T-helper 1 cell treated with Interleukin-12 subunit alpha and Interleukin-12 subunit beta and Interleukin-4 antibody, amounts not matched to agents 30 μg/mL and 1 μg/mL, for 36 hours (primary cell): ENCODE results near the gene PBX1.

Source experiments
- H3K27ac Mint-ChIP-seq: one replicate; pipeline ENCODE4 v1.8.0; 2021; ENCODE audit warnings: mild to moderate bottlenecking, mixed read lengths
- H3K27me3 Mint-ChIP-seq: one replicate; pipeline ENCODE4 v1.8.0; 2021; ENCODE audit warnings: low read depth, mixed read lengths
- H3K36me3 Mint-ChIP-seq: one replicate; pipeline ENCODE4 v1.8.0; 2021; ENCODE audit warnings: low read depth, mixed read lengths
- H3K4me1 Mint-ChIP-seq: one replicate; pipeline ENCODE4 v1.8.0; 2021; ENCODE audit warnings: low read depth, mixed read lengths
- H3K4me3 Mint-ChIP-seq: one replicate; pipeline ENCODE4 v1.8.0; 2021; ENCODE audit warnings: mild to moderate bottlenecking, moderate library complexity, mixed read lengths
- H3K9me3 Mint-ChIP-seq: one replicate; pipeline ENCODE4 v1.8.0; 2021; ENCODE audit warnings: mixed read lengths

Gene PBX1

DNA sequence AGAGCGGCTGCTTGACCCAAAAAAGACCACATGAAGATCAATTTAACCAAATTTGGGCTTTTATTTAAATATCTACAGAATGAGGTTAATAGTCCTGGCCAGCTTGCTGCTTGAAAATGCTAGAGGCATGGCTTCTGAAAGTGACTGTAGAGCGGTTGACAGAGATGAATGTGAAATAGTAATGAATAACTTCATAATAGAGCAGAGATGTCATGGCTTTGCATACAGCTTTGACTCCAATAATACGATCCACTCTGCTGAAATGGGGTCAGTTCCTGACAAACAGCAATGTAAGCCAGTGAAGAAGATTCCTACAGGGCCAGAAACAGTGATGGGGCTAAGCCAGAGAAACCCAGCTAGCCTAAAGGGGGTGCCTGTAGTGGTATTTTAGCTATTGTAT is 183.8 kb downstream of the PBX1 start:
- H3K9me3 Mint-ChIP-seq: no peaks in the 10 kb centered on the region
- no peaks in the 10 kb centered on the region for H3K27me3 Mint-ChIP-seq
- no peaks in the 10 kb centered on the region for H3K36me3 Mint-ChIP-seq
- no peak overlapping the region for H3K27ac Mint-ChIP-seq
- H3K4me3 Mint-ChIP-seq: no peak overlapping the region
- H3K4me1 Mint-ChIP-seq: no peaks in the 10 kb centered on the region

DNA sequence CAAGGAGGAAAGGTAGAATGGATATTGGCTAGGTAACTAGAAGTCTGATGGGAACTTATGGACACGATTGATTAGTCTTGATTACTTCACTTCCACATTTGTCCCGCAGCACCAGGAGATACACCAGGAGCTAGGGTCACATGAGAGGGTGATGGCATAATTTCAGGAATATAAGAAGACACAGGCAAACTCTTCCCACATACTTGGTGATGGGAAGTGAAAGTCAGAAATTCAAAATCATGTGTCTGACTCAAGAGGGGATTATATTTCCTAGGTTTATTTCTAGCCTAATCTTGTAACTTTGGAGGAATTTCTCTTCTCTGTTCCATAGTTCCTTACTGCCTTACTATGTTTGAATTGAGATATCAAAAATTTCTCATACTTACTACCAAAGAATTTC is 185.0 kb downstream of the PBX1 start:
- Mint-ChIP-seq H3K4me1 (no peaks in the 10 kb centered on the region), H3K4me3 (no peak overlapping the region), H3K27me3 (no peaks in the 10 kb centered on the region), H3K27ac (no peak overlapping the region), H3K36me3 (no peaks in the 10 kb centered on the region), H3K9me3 (no peaks in the 10 kb centered on the region)

DNA sequence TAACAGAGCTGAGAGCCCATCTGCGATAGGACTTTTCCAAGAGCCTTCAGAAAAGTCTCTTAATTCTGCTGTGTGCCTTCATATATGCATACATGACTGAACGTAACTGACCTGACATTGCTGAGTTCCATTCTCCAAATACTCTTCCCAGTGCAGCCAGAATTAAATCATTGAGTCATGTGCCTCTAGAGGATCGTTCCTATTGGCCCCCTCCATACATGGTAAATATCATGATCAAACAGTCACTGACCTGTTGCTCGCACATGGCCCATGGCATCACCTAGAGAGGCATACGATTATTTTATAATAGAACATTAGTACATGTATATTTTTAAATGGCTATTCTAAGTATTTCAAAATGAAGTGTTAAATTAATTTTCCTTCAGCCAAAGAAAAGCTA is 186.8 kb downstream of the PBX1 start:
- Mint-ChIP-seq H3K4me3 (no peak overlapping the region), H3K4me1 (no peaks in the 10 kb centered on the region), H3K9me3 (no peaks in the 10 kb centered on the region), H3K36me3 (no peaks in the 10 kb centered on the region), H3K27ac (no peak overlapping the region), H3K27me3 (no peaks in the 10 kb centered on the region)

DNA sequence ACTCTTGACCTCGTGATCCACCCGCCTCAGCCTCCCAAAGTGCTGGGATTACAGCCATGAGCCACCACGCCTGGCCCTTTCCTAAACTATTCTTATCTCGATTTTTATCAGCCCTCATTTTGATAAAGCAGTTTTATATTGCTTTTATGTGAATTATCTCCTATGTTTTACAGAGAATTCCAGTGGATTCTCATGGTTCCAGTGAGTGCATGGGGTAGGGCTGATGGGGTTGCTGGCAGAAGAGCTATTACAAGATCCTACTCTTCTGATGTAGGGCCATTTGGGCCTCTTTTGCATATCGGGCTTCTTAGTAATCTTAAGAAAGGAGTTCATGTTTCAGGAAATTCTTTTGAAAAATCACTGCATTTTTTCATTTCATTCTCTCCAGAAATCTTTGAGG is 187.6 kb downstream of the PBX1 start:
- no peaks in the 10 kb centered on the region for H3K36me3 Mint-ChIP-seq
- no peaks in the 10 kb centered on the region for H3K9me3 Mint-ChIP-seq
- no peaks in the 10 kb centered on the region for H3K27me3 Mint-ChIP-seq
- H3K27ac Mint-ChIP-seq: no peak overlapping the region
- H3K4me3 Mint-ChIP-seq: no peak overlapping the region
- no peaks in the 10 kb centered on the region for H3K4me1 Mint-ChIP-seq

DNA sequence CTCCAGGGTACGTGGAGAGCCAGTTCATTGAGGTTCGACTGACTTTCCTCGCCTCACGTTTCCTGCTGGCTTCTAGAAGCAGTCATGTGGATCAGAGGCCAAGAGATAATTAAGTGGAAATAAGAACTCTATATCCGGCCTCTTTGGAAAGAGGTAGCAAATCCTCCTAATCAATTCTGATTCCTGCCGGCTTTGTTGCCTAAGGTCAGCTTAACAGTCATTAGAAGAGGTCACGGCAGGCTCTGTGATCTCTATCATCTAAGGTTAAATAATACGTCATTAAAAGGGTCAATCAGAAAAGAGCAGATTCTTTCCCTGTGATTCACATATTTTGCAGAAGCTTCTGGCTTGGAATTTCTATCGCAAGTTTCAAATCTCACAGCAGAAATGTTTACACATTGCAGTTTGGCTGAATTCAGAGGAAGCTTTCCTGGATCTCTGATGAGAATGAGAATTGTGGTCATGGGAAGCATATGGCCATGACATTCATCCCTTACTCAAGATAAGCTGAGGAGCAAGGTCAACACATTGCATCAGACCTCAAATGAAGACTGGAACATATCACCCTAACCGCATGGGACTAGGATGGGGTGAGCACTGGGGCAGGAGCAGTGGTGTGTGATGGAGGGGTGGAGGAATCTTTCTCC is 189.4 kb downstream of the PBX1 start:
- no peaks in the 10 kb centered on the region for H3K27me3 Mint-ChIP-seq
- no peak overlapping the region for H3K4me3 Mint-ChIP-seq
- H3K9me3 Mint-ChIP-seq: no peaks in the 10 kb centered on the region
- no peak overlapping the region for H3K27ac Mint-ChIP-seq
- H3K36me3 Mint-ChIP-seq: no peaks in the 10 kb centered on the region
- H3K4me1 Mint-ChIP-seq: no peaks in the 10 kb centered on the region

DNA sequence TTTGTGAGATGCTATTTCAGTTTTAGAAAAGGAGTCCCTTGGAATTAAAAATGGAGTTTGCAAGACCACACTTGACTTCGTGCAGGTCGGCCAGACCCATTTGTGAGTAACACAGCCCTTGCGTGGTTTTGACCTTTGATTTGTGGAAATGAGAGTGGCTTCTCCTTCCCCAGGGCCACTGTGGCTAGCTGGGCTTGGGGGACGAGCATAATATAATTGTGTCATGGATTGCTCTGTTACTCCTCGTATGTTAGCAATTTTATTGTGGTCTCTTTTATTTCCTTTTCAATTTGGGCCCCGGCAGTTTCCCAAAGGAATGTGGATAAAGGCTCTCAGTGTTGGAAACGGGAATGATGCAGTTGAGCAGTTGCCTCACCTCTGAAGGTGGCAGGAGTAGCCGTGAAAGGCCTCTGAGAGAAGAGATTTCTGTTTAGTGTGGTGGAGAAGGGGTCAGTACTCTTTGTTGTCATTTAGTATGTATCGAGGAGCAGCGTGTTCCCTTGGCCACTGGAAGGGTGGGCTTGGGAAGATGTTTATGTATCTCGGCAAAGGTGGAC is 194.6 kb downstream of the PBX1 start:
- Mint-ChIP-seq H3K27ac (no peak overlapping the region), H3K9me3 (no peaks in the 10 kb centered on the region)

DNA sequence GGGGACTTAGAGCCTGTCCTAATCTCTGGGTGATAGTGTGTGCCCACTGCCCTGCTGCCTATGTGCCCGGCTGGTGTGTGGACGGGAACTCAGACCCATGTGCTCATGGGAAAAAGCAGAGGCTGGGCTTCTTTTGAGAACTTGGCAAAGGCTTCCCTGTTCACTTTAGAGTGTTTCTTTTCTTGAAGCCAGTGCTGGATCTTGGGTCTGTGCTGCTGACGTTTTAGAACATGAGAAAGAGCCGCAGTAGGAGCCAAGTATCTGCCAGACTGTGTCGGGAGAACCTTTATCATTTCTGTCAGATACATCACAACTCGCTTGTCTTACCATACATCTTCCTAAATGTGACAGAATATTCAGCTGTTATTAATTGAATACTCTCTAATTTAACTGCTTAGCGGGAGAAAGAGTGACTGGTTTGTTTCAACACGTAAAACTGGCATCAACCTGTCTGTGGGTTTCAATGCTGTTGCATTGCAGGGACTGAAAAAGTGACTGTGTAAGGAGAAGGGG is 195.2 kb downstream of the PBX1 start:
- H3K27ac Mint-ChIP-seq: no peak overlapping the region

More for the DNA sequence above, 194.6 kb downstream of the PBX1 start:
- Mint-ChIP-seq H3K4me1 (no peaks in the 10 kb centered on the region), H3K27me3 (no peaks in the 10 kb centered on the region), H3K4me3 (no peak overlapping the region), H3K36me3 (no peaks in the 10 kb centered on the region)

DNA sequence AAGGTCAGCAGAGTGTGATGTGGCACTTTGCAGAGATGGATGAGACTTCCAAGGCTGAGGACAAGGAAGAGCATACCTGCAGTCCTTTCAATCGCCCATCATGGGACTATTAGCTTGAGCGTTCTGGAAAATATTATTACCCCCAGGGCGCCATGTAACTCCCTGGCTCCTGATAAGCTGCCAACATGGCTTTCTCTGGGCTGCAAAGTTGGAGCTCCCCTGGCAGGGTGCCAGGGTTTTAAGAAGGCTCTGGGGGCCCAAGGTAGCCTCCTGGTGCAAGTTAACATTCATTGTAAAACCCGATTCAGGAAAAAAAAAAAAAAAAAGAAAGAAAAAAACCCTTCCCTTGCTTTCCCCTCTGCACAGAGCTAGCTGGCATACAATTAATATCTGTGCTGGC is 196.7 kb downstream of the PBX1 start:
- Mint-ChIP-seq H3K4me3 (no peak overlapping the region), H3K36me3 (no peaks in the 10 kb centered on the region), H3K27me3 (no peaks in the 10 kb centered on the region), H3K9me3 (no peaks in the 10 kb centered on the region), H3K27ac (no peak overlapping the region), H3K4me1 (no peaks in the 10 kb centered on the region)

More for the DNA sequence above, 195.2 kb downstream of the PBX1 start:
- Mint-ChIP-seq H3K36me3 (no peaks in the 10 kb centered on the region), H3K9me3 (no peaks in the 10 kb centered on the region), H3K4me3 (no peak overlapping the region), H3K4me1 (no peaks in the 10 kb centered on the region), H3K27me3 (no peaks in the 10 kb centered on the region)

DNA sequence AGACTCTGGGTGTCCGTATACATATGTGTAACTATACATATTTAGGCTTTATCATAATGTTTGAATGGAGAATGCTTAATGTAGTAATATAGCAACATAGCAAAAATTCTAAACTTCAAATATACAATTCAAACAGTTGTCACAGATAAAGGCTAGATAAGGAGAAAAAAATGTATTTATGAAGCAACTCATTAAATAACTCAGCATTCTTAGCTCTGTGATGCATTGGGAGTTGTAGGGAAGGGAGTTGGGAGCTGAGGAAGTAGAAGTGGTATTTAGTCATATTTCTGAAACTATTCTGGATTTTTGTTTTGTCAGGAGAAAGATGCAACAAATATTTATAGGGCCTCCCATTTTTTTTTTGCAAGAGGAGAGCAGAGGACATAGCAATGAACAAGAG is 197.8 kb downstream of the PBX1 start:
- Mint-ChIP-seq H3K36me3 (no peaks in the 10 kb centered on the region), H3K27ac (no peak overlapping the region), H3K9me3 (no peaks in the 10 kb centered on the region), H3K4me3 (no peak overlapping the region), H3K27me3 (no peaks in the 10 kb centered on the region), H3K4me1 (no peaks in the 10 kb centered on the region)

DNA sequence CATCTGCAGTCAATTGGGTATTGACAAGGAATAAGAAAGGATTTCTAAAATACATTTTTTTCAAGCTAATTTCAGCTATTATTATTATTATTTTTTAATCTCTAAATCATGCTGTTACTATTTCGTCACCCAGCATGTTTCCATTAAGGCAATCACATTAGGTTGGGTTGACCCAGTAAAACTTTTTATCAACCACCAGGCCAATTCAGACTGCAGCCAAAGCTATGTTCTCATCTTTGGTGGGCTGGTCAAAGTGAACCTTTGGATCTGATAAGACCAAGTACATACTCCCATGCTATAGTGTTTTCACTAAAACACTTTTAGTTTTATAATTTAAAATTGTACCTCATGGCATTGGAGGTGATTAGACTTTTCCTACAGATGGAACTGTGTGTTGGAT is 198.6 kb downstream of the PBX1 start:
- H3K36me3 Mint-ChIP-seq: no peaks in the 10 kb centered on the region
- no peaks in the 10 kb centered on the region for H3K9me3 Mint-ChIP-seq
- no peaks in the 10 kb centered on the region for H3K4me1 Mint-ChIP-seq
- H3K27me3 Mint-ChIP-seq: no peaks in the 10 kb centered on the region
- H3K4me3 Mint-ChIP-seq: no peak overlapping the region
- H3K27ac Mint-ChIP-seq: no peak overlapping the region

DNA sequence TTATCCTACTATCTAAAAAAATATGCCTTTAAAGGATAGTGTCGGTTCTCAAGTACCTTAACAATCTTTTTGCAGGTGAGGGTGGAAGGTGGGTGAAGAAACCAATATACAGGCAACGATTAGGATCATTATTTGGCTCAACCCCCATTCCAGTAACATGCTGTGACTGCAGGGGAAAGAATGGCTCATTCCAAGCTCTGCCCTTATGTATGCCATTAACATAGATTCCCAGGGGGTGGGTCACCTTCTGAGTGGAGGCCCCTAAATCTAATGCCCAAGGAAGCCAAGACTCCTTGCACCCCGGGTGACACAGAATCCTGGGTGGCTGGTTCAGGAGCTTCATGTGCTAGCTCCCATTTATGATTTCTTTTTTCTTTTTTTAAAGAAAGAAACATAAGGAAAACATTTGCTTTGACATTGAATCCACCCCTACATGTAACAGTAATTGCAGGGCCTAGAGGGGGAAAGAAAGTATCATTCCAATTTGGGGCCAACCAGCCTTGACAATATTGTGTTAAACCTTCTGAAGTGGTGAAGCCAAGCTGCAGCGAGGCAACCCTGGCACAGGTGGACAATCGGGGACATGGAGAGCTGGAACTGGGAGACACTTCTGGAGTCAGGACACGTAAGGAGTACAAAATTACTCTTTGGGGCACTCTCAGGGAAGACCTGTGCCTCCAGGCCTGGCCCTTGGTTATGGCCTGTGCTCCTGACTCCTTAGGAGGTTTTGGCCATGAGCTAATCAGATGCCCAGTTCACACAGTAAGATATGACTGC is 200.3 kb downstream of the PBX1 start:
- Mint-ChIP-seq H3K4me1 (no peaks in the 10 kb centered on the region), H3K27ac (no peak overlapping the region), H3K36me3 (no peaks in the 10 kb centered on the region), H3K27me3 (no peaks in the 10 kb centered on the region), H3K9me3 (no peaks in the 10 kb centered on the region), H3K4me3 (no peak overlapping the region)

DNA sequence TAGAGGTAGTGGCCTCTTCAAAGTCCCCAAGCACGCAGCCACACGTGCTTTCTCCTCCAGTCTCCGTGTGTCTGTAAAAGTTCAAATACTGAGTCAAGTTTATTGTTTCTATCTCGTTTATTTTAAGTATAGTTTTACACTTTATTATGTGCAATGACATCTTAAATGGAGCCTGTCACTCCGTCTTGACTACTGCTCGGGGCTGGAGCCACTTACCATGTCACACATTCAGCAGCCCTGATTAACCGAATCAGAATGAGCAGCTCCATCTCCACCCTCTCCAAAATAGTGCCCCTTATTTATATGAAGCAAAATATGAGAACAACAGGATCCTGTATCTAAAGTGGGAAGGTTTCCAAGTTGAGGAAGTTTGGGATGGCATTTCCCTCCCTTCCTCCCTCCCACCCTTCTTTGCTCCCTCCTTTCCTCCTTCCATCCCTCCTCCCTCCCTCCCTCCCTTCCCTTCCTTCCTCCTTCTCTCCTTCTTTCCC is 201.0 kb downstream of the PBX1 start:
- Mint-ChIP-seq H3K36me3 (no peaks in the 10 kb centered on the region), H3K4me3 (no peak overlapping the region), H3K27me3 (no peaks in the 10 kb centered on the region), H3K9me3 (no peaks in the 10 kb centered on the region), H3K4me1 (no peaks in the 10 kb centered on the region), H3K27ac (no peak overlapping the region)

DNA sequence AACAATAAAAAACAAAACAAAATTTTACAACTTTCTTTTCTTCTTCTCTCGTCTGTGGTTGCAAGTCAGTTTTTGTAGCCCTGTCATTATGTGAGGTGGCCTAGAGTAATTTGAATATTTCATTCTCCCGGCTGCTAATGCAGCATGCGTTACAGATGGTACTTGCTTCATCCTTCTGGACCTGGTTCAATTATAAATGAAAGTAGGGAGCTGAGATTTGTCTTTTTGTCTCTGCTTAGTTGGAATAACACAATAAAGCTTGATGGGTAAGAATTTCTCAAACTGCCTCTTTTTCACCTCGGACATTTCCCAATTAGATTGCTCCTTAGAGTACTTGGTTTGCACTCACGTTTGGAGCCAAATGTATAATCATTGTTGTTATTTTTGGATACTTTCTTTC is 201.6 kb downstream of the PBX1 start:
- H3K9me3 Mint-ChIP-seq: no peaks in the 10 kb centered on the region
- H3K27ac Mint-ChIP-seq: no peak overlapping the region
- no peak overlapping the region for H3K4me3 Mint-ChIP-seq
- H3K4me1 Mint-ChIP-seq: no peaks in the 10 kb centered on the region
- H3K36me3 Mint-ChIP-seq: no peaks in the 10 kb centered on the region
- no peaks in the 10 kb centered on the region for H3K27me3 Mint-ChIP-seq

DNA sequence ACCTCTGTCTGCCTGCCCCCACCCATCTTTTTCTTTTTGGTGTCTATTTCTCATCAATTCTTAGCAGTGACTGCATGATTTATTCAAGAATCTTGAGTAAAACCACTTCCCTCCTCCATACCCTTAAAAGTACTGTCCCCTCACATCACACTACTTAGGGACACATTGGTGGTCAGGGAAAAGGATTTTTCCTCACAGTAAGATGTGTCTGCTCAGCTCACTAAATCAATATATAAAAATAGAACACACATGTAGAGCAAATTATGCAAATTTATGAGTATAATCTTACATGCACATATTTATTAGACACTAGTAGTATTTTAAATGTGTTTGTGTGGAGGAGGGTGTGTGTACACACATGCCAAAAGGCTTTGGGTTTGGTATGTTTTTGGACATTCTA is 202.0 kb downstream of the PBX1 start:
- H3K4me1 Mint-ChIP-seq: no peaks in the 10 kb centered on the region
- no peak overlapping the region for H3K4me3 Mint-ChIP-seq
- no peaks in the 10 kb centered on the region for H3K27me3 Mint-ChIP-seq
- no peak overlapping the region for H3K27ac Mint-ChIP-seq
- no peaks in the 10 kb centered on the region for H3K9me3 Mint-ChIP-seq
- no peaks in the 10 kb centered on the region for H3K36me3 Mint-ChIP-seq

DNA sequence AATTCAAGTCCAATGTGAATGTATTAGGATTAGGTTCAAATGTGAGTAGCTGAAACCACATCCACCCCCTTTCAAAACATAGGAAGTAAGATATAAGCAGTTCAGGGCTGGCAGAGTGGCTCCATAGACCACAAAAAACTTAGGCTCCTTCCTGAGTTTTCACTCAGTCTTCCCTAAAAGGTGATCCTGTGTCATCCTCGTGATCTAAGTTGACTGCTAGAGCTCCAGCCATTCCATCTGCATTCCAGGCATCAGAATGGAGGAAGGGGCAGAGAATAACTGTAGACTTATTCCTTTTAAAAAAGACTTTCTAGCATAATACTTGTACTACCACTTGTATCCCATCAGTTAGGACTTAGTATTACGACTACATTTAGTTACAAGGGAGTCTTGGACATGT is 204.1 kb downstream of the PBX1 start:
- H3K4me1 Mint-ChIP-seq: no peaks in the 10 kb centered on the region
- H3K9me3 Mint-ChIP-seq: no peaks in the 10 kb centered on the region
- no peaks in the 10 kb centered on the region for H3K27me3 Mint-ChIP-seq
- H3K36me3 Mint-ChIP-seq: no peaks in the 10 kb centered on the region
- no peak overlapping the region for H3K4me3 Mint-ChIP-seq
- no peak overlapping the region for H3K27ac Mint-ChIP-seq
